Thymus (tissue), 11 donors: ENCODE measurements around the gene FIBCD1. TPM values are rescaled to one million over a fixed set of nuclear protein-coding genes. Genes with fewer than 3 reads are reported as not detected.

Source experiments
- DNase-seq, 9 donors: peaks; one replicate each; pipeline ENCODE4 v3.0.0-alpha.2; 2013; ENCODE audit warnings: low spot score in 9 of 9, low read depth in 6 of 9, missing footprints in 1 of 9
- H3K27ac ChIP-seq, 2 donors: one replicate each; pipeline ENCODE4 v1.5.1; 2013; ENCODE audit warnings: control low read depth in 1 of 2, low read depth in 1 of 2, low read length in 1 of 2, mild to moderate bottlenecking in 1 of 2, moderate library complexity in 1 of 2
- H3K27me3 ChIP-seq, 2 donors: one replicate each; pipeline ENCODE4 v1.5.1; 2013; ENCODE audit warnings: low read length in 1 of 2; ENCODE audit not compliant: control insufficient read depth in 2 of 2, insufficient read depth in 1 of 2
- H3K36me3 ChIP-seq, 2 donors: one replicate each; pipeline ENCODE4 v1.5.1; 2013; ENCODE audit warnings: low read length in 1 of 2, mild to moderate bottlenecking in 1 of 2, moderate library complexity in 1 of 2; ENCODE audit not compliant: control insufficient read depth in 2 of 2, insufficient read depth in 2 of 2
- H3K4me1 ChIP-seq, 2 donors: one replicate each; pipeline ENCODE4 v1.5.1; 2013; ENCODE audit warnings: low read length in 2 of 2; ENCODE audit not compliant: control insufficient read depth in 2 of 2, insufficient read depth in 2 of 2
- H3K4me3 ChIP-seq, 2 donors: one replicate each; pipeline ENCODE4 v1.5.1; 2013; ENCODE audit warnings: low read length in 2 of 2, control low read depth in 1 of 2, mild to moderate bottlenecking in 1 of 2
- H3K9me3 ChIP-seq, 2 donors: one replicate each; pipeline ENCODE4 v1.5.1; 2013; ENCODE audit warnings: low read length in 1 of 2, mild to moderate bottlenecking in 1 of 2; ENCODE audit not compliant: control insufficient read depth in 2 of 2, insufficient read depth in 1 of 2
- WGBS: extraction: QIAGEN DNeasy Blood & Tissue Kit; methylation state at CpG from one replicate; pipeline ENCODE4 v1.1.7; 2013; 5-methylcytosine and 5-hydroxymethylcytosine counted together
- polyA plus RNA-seq: library from polyadenylated mRNA; stranded (reverse); fragments of 200-250 nt; gene quantifications from one replicate; pipeline ENCODE4 v1.2.3, GENCODE V29; 2013
- total RNA-seq: library from RNA; stranded (reverse); fragments of 120-200 nt; gene quantifications from one replicate; pipeline ENCODE4 v1.2.4, GENCODE V29; 2013
- donor health status: healthy.

FIBCD1 gene
- total and polyA plus RNA-seq, 2 donors = 0.05 to 0.09 TPM

- 96% methylated on average over 15 of the region's 15 CpGs for WGBS
- DNase-seq = no peak
- Histone ChIP-seq H3K4me1 (no peaks in the 10 kb centered on the region), H3K4me3 (no peak overlapping the region), H3K27me3 (no peaks in the 10 kb centered on the region), H3K9me3 (no peaks in the 10 kb centered on the region), H3K36me3 (peaks cover 42 to 50% of the 10 kb centered on the region in 2 donors), H3K27ac (no peak overlapping the region)
Measured at GRCh38 chr9:130872912-130873503, 66.0 kb downstream of the FIBCD1 start.

- WGBS = 98% methylated on average over 9 of the region's 9 CpGs
- H3K27ac ChIP-seq = no peak overlapping the region
- no peaks in the 10 kb centered on the region for H3K9me3 ChIP-seq
- H3K36me3 ChIP-seq = peaks cover 40 to 50% of the 10 kb centered on the region in 2 donors
- no peak for DNase-seq
- H3K4me3 ChIP-seq = no peak overlapping the region
- H3K27me3 ChIP-seq = no peaks in the 10 kb centered on the region
- no peaks in the 10 kb centered on the region for H3K4me1 ChIP-seq
Measured at GRCh38 chr9:130872508-130872907, 66.5 kb downstream of the FIBCD1 start.

- H3K4me1 ChIP-seq = no peaks in the 10 kb centered on the region
- no peak overlapping the region for H3K27ac ChIP-seq
- H3K4me3 ChIP-seq = no peak overlapping the region
- H3K9me3 ChIP-seq = no peaks in the 10 kb centered on the region
- no peaks in the 10 kb centered on the region for H3K27me3 ChIP-seq
- no peak for DNase-seq
- H3K36me3 ChIP-seq = peaks cover 37 to 46% of the 10 kb centered on the region in 2 donors
- 98% methylated on average over 15 of the region's 15 CpGs for WGBS
Measured at GRCh38 chr9:130872093-130872492, 67.0 kb downstream of the FIBCD1 start.

- no peak for DNase-seq
- H3K36me3 ChIP-seq = peaks cover 37 to 42% of the 10 kb centered on the region in 2 donors
Measured at GRCh38 chr9:130871395-130872062, 67.5 kb downstream of the FIBCD1 start.

GRCh38 chr9:130870491-130871381 is 68.3 kb downstream of the FIBCD1 start:
- DNase-seq = no peak
- Histone ChIP-seq H3K27ac (no peak overlapping the region), H3K4me1 (no peaks in the 10 kb centered on the region), H3K9me3 (no peaks in the 10 kb centered on the region), H3K27me3 (no peaks in the 10 kb centered on the region), H3K4me3 (no peak overlapping the region), H3K36me3 (peaks cover 37 to 42% of the 10 kb centered on the region in 2 donors)
- WGBS = 95% methylated on average over 17 of the region's 17 CpGs

More at GRCh38 chr9:130871395-130872062, 67.5 kb downstream of the FIBCD1 start:
- 96% methylated on average over 10 of the region's 10 CpGs for WGBS
- Histone ChIP-seq H3K4me1 (no peaks in the 10 kb centered on the region), H3K9me3 (no peaks in the 10 kb centered on the region), H3K4me3 (no peak overlapping the region), H3K27ac (no peak overlapping the region), H3K27me3 (no peaks in the 10 kb centered on the region)

GRCh38 chr9:130869250-130869649 is 69.8 kb downstream of the FIBCD1 start:
- Histone ChIP-seq H3K4me1 (no peaks in the 10 kb centered on the region), H3K36me3 (peaks cover 28 to 33% of the 10 kb centered on the region in 2 donors), H3K27me3 (no peaks in the 10 kb centered on the region), H3K4me3 (no peak overlapping the region), H3K9me3 (no peaks in the 10 kb centered on the region), H3K27ac (no peak overlapping the region)
- no peak for DNase-seq
- 85% methylated on average over 8 of the region's 8 CpGs for WGBS

GRCh38 chr9:130868230-130868629 is 70.8 kb downstream of the FIBCD1 start:
- Histone ChIP-seq H3K9me3 (no peaks in the 10 kb centered on the region), H3K4me1 (no peaks in the 10 kb centered on the region), H3K27me3 (no peaks in the 10 kb centered on the region), H3K36me3 (peaks cover 17 to 28% of the 10 kb centered on the region in 2 donors), H3K27ac (no peak overlapping the region), H3K4me3 (no peak overlapping the region)
- no peak for DNase-seq
- WGBS = 87% methylated on average over 3 of the region's 3 CpGs

GRCh38 chr9:130867556-130867955 is 71.5 kb downstream of the FIBCD1 start:
- Histone ChIP-seq H3K4me3 (no peak overlapping the region), H3K27me3 (no peaks in the 10 kb centered on the region), H3K9me3 (no peaks in the 10 kb centered on the region), H3K27ac (no peak overlapping the region), H3K36me3 (peaks cover 16 to 22% of the 10 kb centered on the region in 2 donors), H3K4me1 (no peaks in the 10 kb centered on the region)
- no peak for DNase-seq
- WGBS = 98% methylated on average over 9 of the region's 9 CpGs

- H3K9me3 ChIP-seq = no peaks in the 10 kb centered on the region
- peak in 8 of 9 donors; percentile 33 to 74 (median 47) for DNase-seq
- H3K4me3 ChIP-seq = no peak overlapping the region
- H3K36me3 ChIP-seq = peaks cover 12 to 16% of the 10 kb centered on the region in 2 donors
- H3K27me3 ChIP-seq = no peaks in the 10 kb centered on the region
- 66% methylated on average over 4 of the region's 4 CpGs for WGBS
- no peak overlapping the region for H3K27ac ChIP-seq
- H3K4me1 ChIP-seq = no peaks in the 10 kb centered on the region
Measured at GRCh38 chr9:130866474-130866965, 72.5 kb downstream of the FIBCD1 start.
